Lower leg skin (tissue), 4 donors: ENCODE results near the gene AMPH. TPM values are rescaled to one million over a fixed set of nuclear protein-coding genes. Genes with fewer than 3 reads are reported as not detected.

Experiments
- DNase-seq, 2 donors: peaks; one replicate each; pipeline ENCODE4 v3.0.0-alpha.2; 2019; ENCODE audit warnings: low spot score in 2 of 2
- H3K4me3 ChIP-seq: fragments of 200-600 bp; sonication (generic); 2 replicates; pipeline ENCODE4 v1.5.1; 2017; ENCODE audit warnings: mild to moderate bottlenecking, low read depth; ENCODE audit not compliant: poor library complexity, severe bottlenecking
- CTCF ChIP-seq, 3 donors: fragments of 450-650 bp; IDR thresholded peaks; one replicate each; pipeline ENCODE4 v1.5.1; 2016; ENCODE audit warnings: antibody characterized with exemption in 3 of 3, mild to moderate bottlenecking in 3 of 3, moderate library complexity in 2 of 3
- POLR2A ChIP-seq, 2 donors: fragments of 450-650 bp; IDR thresholded peaks; one replicate each; pipeline ENCODE4 v1.6.1; 2016 to 2017; ENCODE audit warnings: antibody characterized with exemption in 2 of 2, mild to moderate bottlenecking in 1 of 2, moderate library complexity in 1 of 2
- WGBS, 2 donors: methylation state at CpG; one replicate each; pipeline ENCODE4 v1.1.5; 2018; 5-methylcytosine and 5-hydroxymethylcytosine counted together
- intact Hi-C: fragments of 100-400 bp; cut with DNase I; formaldehyde crosslinking; loops from one replicate; pipeline ENCODE4 v1.15.0; 2023; ENCODE audit warnings: low total_unique reads
- total RNA-seq, 4 donors: library from RNA; depleted of rRNA; stranded (reverse); fragments of >200 nt; gene quantifications; one replicate each; pipeline ENCODE4 v1.1.0, GENCODE V29; 2016

The AMPH gene
- total RNA-seq, 4 donors from 2014 or later: 0.47 to 6.7 (median 3.8) TPM

GRCh38 chr7:38637957-38638356 is 6.8 kb upstream of the AMPH start:
- WGBS, 2 donors: 91 to 93% methylated on average over 6 of the region's 6 CpGs

GRCh38 chr7:38632411-38632810 is 1.2 kb upstream of the AMPH start:
- intact Hi-C loops: no loop called here
- DNase-seq: no peak
- TF ChIP-seq POLR2A (IDR thresholded peaks at IDR 0.05) (no peak), CTCF (IDR thresholded peaks at IDR 0.05) (no peak)
- WGBS, 2 donors: 57 to 85% methylated on average over 2 of the region's 2 CpGs
- no peak overlapping the region for H3K4me3 ChIP-seq

More at GRCh38 chr7:38637957-38638356, 6.8 kb upstream of the AMPH start:
- H3K4me3 ChIP-seq: no peak overlapping the region
- intact Hi-C loops: no loop called here
- TF ChIP-seq CTCF (IDR thresholded peaks at IDR 0.05) (no peak), POLR2A (IDR thresholded peaks at IDR 0.05) (no peak)
- DNase-seq: no peak

GRCh38 chr7:38629651-38630510 is 1.3 kb downstream of the AMPH start:
- TF ChIP-seq POLR2A (IDR thresholded peaks at IDR 0.05) (no peak), CTCF (IDR thresholded peaks at IDR 0.05) (no peak)
- WGBS, 2 donors: 56 to 66% methylated on average over 12 of the region's 12 CpGs
- no peak for DNase-seq
- no peak overlapping the region for H3K4me3 ChIP-seq
- intact Hi-C loops: no loop called here

- DNase-seq: no peak
- H3K4me3 ChIP-seq: no peak overlapping the region
- WGBS, 2 donors: 70 to 77% methylated on average over 5 of the region's 5 CpGs
- no peak for TF ChIP-seq CTCF (IDR thresholded peaks at IDR 0.05)
- TF ChIP-seq POLR2A (IDR thresholded peaks at IDR 0.05): no peak
- intact Hi-C loops: no loop called here
Measured at GRCh38 chr7:38628630-38629385, 2.4 kb downstream of the AMPH start.

GRCh38 chr7:38625866-38626265 is 5.3 kb downstream of the AMPH start:
- intact Hi-C loops: no loop called here
- no peak for DNase-seq
- no peak overlapping the region for H3K4me3 ChIP-seq
- no peak for TF ChIP-seq POLR2A (IDR thresholded peaks at IDR 0.05)
- no peak for TF ChIP-seq CTCF (IDR thresholded peaks at IDR 0.05)
